ENCODE measurements around the gene CCDC32. TPM values are rescaled to one million over a fixed set of nuclear protein-coding genes. Genes with fewer than 3 reads are reported as not detected.

CCDC32 gene
- total and polyA plus RNA-seq, 2 of the 13 experiments (the other 11 are each of a cell fraction or from before 2014, with no cell fraction given): 10.8 to 23.2 TPM

- TF ChIP-seq ZNF142 (CRISPR knock-in tag; IDR thresholded peaks at IDR 0.05) (peak; percentile 82; the same call in 1 of the 2 replicates), SAP130 (CRISPR knock-in tag; IDR thresholded peaks at IDR 0.05; ENCODE audit: low read depth) (peak; percentile 100), RELA (CRISPR knock-in tag; IDR thresholded peaks at IDR 0.05) (no peak), FOXP4 (CRISPR knock-in tag; IDR thresholded peaks at IDR 0.05) (peak; percentile 55; the same call in 1 of the 2 replicates), ZNF772 (CRISPR knock-in tag; IDR thresholded peaks at IDR 0.05) (peak; percentile 55; the same call in 1 of the 2 replicates), ATRX (CRISPR knock-in tag; IDR thresholded peaks at IDR 0.05; ENCODE audit: borderline replicate concordance) (no peak), ZBTB49 (CRISPR knock-in tag; IDR thresholded peaks at IDR 0.05; ENCODE audit: borderline replicate concordance) (peak; percentile 56; the same call in 1 of the 2 replicates), ZNF615 (CRISPR knock-in tag; IDR thresholded peaks at IDR 0.05; ENCODE audit: borderline replicate concordance) (peak; percentile 83; the same call in 1 of the 2 replicates), TAF15 (IDR thresholded peaks at IDR 0.05; ENCODE audit: low read depth, low read length, poor library complexity, severe bottlenecking) (no peak), ZNF619 (CRISPR knock-in tag; IDR thresholded peaks at IDR 0.05) (no peak), RAD21 (CRISPR knock-in tag; IDR thresholded peaks at IDR 0.05) (no peak), RBM22 (optimal IDR thresholded peaks at IDR 0.05; ENCODE audit: low read length) (peak; percentile 93), SP5 (CRISPR knock-in tag; IDR thresholded peaks at IDR 0.05; ENCODE audit: borderline replicate concordance, low read depth) (peak; percentile 51), FOXA3 (CRISPR knock-in tag; IDR thresholded peaks at IDR 0.05) (peak; percentile 66), PATZ1 (CRISPR knock-in tag; IDR thresholded peaks at IDR 0.05) (peak; percentile 65), ZNF543 (CRISPR knock-in tag; IDR thresholded peaks at IDR 0.05) (0 out of 2 replicates have a peak, but pooled peaks have one; percentile 33)
These were observed 29.0 kb upstream of the CCDC32 start, which contains the start of gene KNL1 (continued) for GRCh38 chr15:40593588-40594428.
